ENCODE results near the gene C19orf47.

GRCh38 chr19:40314656-40315055 lies 33.5 kb downstream of the C19orf47 start:
- TF ChIP-seq EZH2 (IDR thresholded peaks at IDR 0.05): no peak
- TF ChIP-seq CTCF (IDR thresholded peaks at IDR 0.05 in 2 of 3, conservative IDR thresholded peaks at IDR 0.05 in 1 of 3; ENCODE audit: borderline replicate concordance in 1 of 3, insufficient read depth in 1 of 3, low read depth in 2 of 3, low read length in 2 of 3): no peak
- TF ChIP-seq RAD21 (IDR thresholded peaks at IDR 0.05; ENCODE audit: low read depth): no peak
- TF ChIP-seq POLR2A (IDR thresholded peaks at IDR 0.05; ENCODE audit: borderline replicate concordance, extremely low read depth, insufficient read depth, insufficient read length): no peak
